AG10803 (cell line): Measurements from ENCODE around the gene C16orf96.

Source experiments
- DNase-seq: peaks from one replicate; pipeline ENCODE4 v3.0.0; 2010; ENCODE audit warnings: low read depth
- H3K4me3 ChIP-seq: 2 replicates; pipeline ENCODE4 v1.5.1; 2011; ENCODE audit warnings: mild to moderate bottlenecking, low read length, control low read depth
- TF ChIP-seq, protein P1 (sequence below): conservative IDR thresholded peaks from 2 replicates; pipeline ENCODE4 v1.5.1; 2011; ENCODE audit warnings: mild to moderate bottlenecking, low read length, control low read depth, inconsistent platforms

Gene C16orf96

DNA sequence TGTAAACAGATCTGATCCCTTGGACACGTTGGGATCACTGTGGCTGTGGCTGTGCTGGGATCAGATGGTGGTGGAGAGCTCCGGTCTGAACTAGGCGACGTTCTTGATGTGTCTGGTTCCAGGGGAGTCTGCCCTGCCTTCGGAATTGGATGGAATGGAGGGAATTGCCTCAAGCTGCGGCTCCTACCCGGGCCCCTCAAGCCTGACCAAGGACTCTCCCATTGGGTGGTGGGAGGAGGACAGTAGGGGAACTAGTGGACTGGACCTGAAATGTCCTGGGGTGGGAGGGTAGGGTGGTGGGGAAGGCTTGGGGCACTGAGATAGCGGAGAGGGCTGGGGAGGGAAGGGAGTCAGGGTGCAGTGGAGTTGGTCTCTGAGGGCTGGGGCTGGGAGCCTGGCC is 61.7 kb downstream of the C16orf96 start:
- H3K4me3 ChIP-seq = no peak overlapping the region
- no peak for DNase-seq

DNA sequence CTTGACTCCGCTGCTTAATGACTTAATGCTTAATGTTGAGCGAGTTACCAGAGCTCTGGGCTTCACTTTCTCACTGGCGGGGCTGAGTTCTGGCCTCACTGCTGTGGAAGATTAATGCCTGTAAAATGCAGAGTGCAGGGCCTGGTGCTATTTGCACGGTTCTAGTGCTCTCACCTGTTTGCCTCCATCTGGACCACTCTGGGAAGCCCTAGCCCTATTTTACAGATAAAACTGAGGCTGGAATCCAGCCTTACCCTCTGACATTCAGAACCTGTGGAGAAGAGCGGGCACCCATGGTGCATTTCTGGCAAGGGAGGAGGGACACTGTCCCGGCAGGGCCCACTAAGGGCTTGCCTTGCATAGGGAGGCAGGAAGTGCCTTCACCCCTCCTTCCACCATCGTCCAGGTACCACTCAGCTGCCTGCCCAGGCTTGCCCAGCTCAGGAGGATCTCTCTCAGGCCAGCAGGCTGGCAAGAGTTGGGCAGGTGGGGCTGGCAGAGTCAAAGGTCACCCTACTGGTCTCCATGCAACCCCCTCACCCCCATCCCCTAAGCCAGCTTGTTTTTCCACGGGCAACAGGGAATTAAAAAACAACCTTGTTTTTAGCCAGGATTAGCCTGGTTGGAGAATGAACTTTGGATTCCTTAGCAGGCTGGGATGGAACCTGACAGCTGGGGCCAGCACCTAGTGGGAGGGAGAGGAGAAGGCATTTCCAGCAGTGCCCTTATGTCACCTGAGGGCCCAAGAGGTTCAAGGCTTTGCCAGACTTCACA is 62.7 kb downstream of the C16orf96 start:
- TF ChIP-seq, protein P1, sequence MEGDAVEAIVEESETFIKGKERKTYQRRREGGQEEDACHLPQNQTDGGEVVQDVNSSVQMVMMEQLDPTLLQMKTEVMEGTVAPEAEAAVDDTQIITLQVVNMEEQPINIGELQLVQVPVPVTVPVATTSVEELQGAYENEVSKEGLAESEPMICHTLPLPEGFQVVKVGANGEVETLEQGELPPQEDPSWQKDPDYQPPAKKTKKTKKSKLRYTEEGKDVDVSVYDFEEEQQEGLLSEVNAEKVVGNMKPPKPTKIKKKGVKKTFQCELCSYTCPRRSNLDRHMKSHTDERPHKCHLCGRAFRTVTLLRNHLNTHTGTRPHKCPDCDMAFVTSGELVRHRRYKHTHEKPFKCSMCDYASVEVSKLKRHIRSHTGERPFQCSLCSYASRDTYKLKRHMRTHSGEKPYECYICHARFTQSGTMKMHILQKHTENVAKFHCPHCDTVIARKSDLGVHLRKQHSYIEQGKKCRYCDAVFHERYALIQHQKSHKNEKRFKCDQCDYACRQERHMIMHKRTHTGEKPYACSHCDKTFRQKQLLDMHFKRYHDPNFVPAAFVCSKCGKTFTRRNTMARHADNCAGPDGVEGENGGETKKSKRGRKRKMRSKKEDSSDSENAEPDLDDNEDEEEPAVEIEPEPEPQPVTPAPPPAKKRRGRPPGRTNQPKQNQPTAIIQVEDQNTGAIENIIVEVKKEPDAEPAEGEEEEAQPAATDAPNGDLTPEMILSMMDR = no peak
- DNase-seq = no peak
- H3K4me3 ChIP-seq = no peak overlapping the region

More for the DNA sequence above, 61.7 kb downstream of the C16orf96 start:
- TF ChIP-seq, protein P1 = no peak

DNA sequence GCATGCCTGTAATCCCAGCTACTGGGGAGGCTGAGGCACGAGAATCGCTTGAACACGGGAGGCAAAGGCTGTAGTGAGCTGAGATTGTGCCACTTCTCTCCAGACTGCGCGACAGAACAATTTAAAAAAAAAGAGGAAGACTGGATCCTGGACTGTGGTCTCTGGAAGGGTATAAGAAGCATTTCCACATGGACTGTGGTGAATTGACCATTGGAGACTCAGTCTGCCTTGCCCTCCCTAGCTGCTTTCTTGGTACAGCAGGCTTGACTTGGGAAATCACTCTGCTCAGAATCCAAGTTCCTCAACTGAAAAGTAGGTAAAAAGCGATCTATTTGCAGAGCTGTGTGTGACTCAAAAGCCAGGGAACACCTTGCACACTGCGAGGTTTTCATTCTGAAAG is 67.5 kb downstream of the C16orf96 start:
- H3K4me3 ChIP-seq = no peak overlapping the region
- DNase-seq = no peak
- TF ChIP-seq, protein P1 = no peak

DNA sequence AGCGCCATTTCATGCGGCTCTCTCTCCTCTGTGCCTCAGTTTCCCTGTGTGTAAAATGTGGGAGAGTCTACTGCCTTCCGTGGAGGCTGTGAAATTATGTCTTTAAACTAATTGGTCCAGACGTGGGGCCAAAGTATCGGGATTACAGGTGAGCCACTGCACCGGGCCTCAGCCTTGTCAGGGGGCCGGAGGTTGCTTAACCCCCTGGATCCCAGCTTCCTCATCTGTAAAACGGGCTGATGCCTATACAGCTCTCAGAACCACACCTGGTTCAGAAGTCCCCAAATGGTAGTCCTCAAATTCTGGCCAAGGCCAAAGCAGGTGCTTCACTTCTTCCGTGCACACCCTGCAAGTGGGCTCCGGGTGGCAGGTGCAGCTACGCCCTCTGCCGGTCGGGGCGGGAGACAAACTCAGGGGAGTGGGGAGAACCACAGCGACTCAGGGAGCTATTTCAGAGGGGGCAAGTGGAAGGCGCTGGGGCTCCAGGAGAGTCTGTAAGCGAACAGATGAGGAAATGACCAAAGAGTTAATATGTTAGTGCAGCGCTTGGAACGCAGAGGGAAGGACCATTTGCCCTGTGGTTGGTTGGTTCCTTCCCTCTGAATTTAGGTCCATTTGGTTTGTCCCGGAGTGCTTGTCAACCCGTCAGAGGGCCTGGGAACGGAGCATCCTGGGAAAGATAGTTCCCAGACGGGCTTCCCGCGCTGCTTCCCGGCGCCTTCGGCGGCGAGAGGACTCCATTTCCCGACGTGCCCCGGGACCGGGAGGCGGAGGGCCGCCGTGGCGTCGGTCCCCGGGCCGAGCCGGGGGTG is 68.1 kb downstream of the C16orf96 start, which contains the start of gene MGRN1:
TSS of gene MGRN1 (plus strand) at position 812 of the 812 bp plus-strand sequence. CDS start 135 bp downstream, outside the sequence.
- DNase-seq = peak; percentile 98
- TF ChIP-seq, protein P1 = peak; percentile 94
- H3K4me3 ChIP-seq = peak within 1 kb of the TSS; percentile 70

DNA sequence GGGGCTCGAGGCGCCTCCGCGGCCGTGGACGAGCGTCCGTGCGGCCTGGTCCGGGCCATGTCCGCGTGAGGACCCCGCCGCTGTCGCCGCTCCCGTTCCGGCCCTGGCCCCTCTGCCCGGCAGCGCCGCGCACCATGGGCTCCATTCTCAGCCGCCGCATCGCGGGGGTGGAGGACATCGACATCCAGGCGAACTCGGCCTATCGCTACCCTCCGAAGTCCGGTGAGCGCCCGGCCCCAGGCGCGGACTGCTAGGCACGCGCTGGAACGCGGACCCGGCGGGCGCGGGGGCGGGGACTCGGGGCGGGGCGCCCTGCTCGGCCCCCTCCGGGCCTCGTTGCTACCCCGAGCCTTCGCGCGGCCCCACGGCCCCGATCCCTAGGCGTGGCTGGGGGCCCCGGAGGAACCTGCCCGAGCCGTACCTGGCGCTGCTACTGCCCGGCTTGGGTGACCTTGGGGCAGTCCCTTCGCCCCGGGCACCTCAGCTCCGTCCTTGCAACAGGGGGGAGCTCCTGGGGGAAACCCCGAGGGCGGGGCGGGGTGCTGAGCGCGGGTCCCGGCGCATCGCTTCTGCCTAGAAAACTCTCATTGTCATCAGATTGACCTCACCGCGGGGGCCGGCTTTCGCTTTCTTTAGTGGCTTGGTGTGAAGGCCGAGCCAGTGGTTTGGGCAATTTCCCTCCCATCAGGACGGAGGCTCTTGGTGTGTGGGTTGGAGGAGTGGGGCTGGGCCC is 68.9 kb downstream of the C16orf96 start:
- peak; percentile 72 for DNase-seq
- TF ChIP-seq, protein P1 = no peak
- H3K4me3 ChIP-seq = peak overlapping the region; percentile 70

DNA sequence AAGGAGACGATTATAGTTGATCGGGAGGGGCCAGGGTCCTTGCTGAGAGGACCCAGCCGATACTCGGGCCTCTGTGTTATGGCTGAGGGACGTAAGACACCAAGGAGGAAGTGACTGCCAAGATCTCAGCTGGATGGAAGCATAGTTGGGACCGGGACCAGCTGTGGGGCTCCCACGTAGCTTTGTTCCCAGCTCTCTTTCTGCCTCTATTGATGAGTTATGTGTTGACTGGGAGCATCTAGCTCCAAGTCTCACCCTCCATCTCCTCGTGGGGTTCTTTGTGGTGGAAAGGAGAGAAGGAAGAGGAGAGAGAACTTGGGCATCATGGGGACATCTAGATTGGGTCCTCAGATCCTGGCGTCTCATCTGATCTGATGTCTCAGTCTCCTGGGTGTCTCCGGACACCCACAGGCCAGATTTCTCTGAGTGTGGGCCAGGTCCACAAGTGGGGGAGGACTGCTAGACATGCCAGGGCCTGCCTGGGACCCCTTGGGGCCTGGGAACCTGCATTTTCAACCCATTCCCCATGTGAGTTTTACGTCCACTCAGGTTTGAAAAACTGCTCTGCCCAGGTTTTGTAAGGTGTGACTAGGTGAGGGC is 69.5 kb downstream of the C16orf96 start:
- peak overlapping the region; percentile 70 for H3K4me3 ChIP-seq
- DNase-seq = peak; percentile 63
- TF ChIP-seq, protein P1 = no peak
